ENCODE data around the gene ARHGEF2. TPM values are rescaled to one million over a fixed set of nuclear protein-coding genes. Genes with fewer than 3 reads are reported as not detected.

The ARHGEF2 gene
- total and polyA plus RNA-seq, 2 donors (not counting 1 experiment from before 2014, with no cell fraction given) = 103 to 276 TPM

- Histone ChIP-seq H3K4me1 (ENCODE audit: control insufficient read depth, extremely low read depth, insufficient read depth, low read length) (no peaks in the 10 kb centered on the region), H3K79me2 (ENCODE audit: control insufficient read depth, insufficient read depth, low read length) (no peaks in the 10 kb centered on the region), H2AFZ (ENCODE audit: low read length) (no peak overlapping the region), H3K9ac (ENCODE audit: insufficient read depth, low read length) (no peak overlapping the region), H3K27ac (ENCODE audit: insufficient read depth, low read length) (no peak overlapping the region), H3K4me3 (replicated peaks in 1 of 4; ENCODE audit: control extremely low read depth in 1 of 4, insufficient read depth in 1 of 4, low read depth in 3 of 4, low read length in 4 of 4) (no peak overlapping the region), H3K36me3 (ENCODE audit: control insufficient read depth, insufficient read depth, low read length) (peaks cover 26% of the 10 kb centered on the region), H4K20me1 (ENCODE audit: control insufficient read depth, extremely low read depth, insufficient read depth, low read length) (no peaks in the 10 kb centered on the region), H3K9me3 (ENCODE audit: control insufficient read depth, insufficient read depth, low read depth, low read length) (no peaks in the 10 kb centered on the region), H3K27me3 (ENCODE audit: control insufficient read depth, insufficient read depth, low read length) (no peaks in the 10 kb centered on the region), H3K4me2 (ENCODE audit: extremely low read depth, insufficient read depth, low read length) (no peak overlapping the region)
- TF ChIP-seq, protein P1, sequence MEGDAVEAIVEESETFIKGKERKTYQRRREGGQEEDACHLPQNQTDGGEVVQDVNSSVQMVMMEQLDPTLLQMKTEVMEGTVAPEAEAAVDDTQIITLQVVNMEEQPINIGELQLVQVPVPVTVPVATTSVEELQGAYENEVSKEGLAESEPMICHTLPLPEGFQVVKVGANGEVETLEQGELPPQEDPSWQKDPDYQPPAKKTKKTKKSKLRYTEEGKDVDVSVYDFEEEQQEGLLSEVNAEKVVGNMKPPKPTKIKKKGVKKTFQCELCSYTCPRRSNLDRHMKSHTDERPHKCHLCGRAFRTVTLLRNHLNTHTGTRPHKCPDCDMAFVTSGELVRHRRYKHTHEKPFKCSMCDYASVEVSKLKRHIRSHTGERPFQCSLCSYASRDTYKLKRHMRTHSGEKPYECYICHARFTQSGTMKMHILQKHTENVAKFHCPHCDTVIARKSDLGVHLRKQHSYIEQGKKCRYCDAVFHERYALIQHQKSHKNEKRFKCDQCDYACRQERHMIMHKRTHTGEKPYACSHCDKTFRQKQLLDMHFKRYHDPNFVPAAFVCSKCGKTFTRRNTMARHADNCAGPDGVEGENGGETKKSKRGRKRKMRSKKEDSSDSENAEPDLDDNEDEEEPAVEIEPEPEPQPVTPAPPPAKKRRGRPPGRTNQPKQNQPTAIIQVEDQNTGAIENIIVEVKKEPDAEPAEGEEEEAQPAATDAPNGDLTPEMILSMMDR (conservative IDR thresholded peaks at IDR 0.05 in 1 of 2, IDR thresholded peaks at IDR 0.05 in 1 of 2; ENCODE audit: low read depth in 1 of 2, low read length in 2 of 2) = no peak
- no peak for TF ChIP-seq EZH2 (IDR thresholded peaks at IDR 0.05; ENCODE audit: low read length, missing control alignments)
- no peak for DNase-seq (ENCODE audit: low read depth in 2 of 2)
Measured at GRCh38 chr1:155947292-155947691, 31.1 kb downstream of the ARHGEF2 start.

- H3K4me1 ChIP-seq (ENCODE audit: control insufficient read depth, extremely low read depth, insufficient read depth, low read length) = no peaks in the 10 kb centered on the region
- no peaks in the 10 kb centered on the region for H3K9me3 ChIP-seq (ENCODE audit: control insufficient read depth, insufficient read depth, low read depth, low read length)
- no peaks in the 10 kb centered on the region for H4K20me1 ChIP-seq (ENCODE audit: control insufficient read depth, extremely low read depth, insufficient read depth, low read length)
- H3K36me3 ChIP-seq (ENCODE audit: control insufficient read depth, insufficient read depth, low read length) = peaks cover 22% of the 10 kb centered on the region
- no peak overlapping the region for H3K9ac ChIP-seq (ENCODE audit: insufficient read depth, low read length)
- DNase-seq (ENCODE audit: low read depth in 2 of 2) = no peak
- no peak for TF ChIP-seq EZH2 (IDR thresholded peaks at IDR 0.05; ENCODE audit: low read length, missing control alignments)
- TF ChIP-seq, protein P1 (conservative IDR thresholded peaks at IDR 0.05 in 1 of 2, IDR thresholded peaks at IDR 0.05 in 1 of 2; ENCODE audit: low read depth in 1 of 2, low read length in 2 of 2) = no peak
- H3K27ac ChIP-seq (ENCODE audit: insufficient read depth, low read length) = no peak overlapping the region
- no peak overlapping the region for H3K4me2 ChIP-seq (ENCODE audit: extremely low read depth, insufficient read depth, low read length)
- no peaks in the 10 kb centered on the region for H3K27me3 ChIP-seq (ENCODE audit: control insufficient read depth, insufficient read depth, low read length)
- H3K4me3 ChIP-seq (replicated peaks in 1 of 4; ENCODE audit: control extremely low read depth in 1 of 4, insufficient read depth in 1 of 4, low read depth in 3 of 4, low read length in 4 of 4) = no peak overlapping the region
- H3K79me2 ChIP-seq (ENCODE audit: control insufficient read depth, insufficient read depth, low read length) = no peaks in the 10 kb centered on the region
- no peak overlapping the region for H2AFZ ChIP-seq (ENCODE audit: low read length)
Measured at GRCh38 chr1:155946633-155947219, 31.6 kb downstream of the ARHGEF2 start.

DNA sequence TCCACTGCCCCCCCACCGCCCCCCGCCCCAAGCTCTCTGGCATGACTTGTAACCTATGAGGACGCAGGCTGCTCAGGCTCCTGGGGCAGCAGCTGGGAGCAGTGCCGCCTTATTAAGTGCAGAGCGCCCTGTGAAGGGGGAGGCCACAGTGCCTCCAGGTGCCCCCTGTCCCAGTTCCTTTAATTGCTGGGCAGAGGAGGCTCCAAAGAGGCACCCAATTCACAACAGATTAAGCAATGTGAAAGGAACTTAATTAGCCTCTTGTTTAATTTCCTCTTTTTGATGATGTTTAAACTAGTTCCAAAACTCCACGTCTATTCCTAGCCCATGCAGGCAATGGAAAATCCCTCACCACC is 33.9 kb downstream of the ARHGEF2 start:
- Histone ChIP-seq H4K20me1 (ENCODE audit: control insufficient read depth, extremely low read depth, insufficient read depth, low read length) (no peaks in the 10 kb centered on the region), H3K79me2 (ENCODE audit: control insufficient read depth, insufficient read depth, low read length) (no peaks in the 10 kb centered on the region), H3K27ac (ENCODE audit: insufficient read depth, low read length) (no peak overlapping the region), H3K4me1 (ENCODE audit: control insufficient read depth, extremely low read depth, insufficient read depth, low read length) (peaks cover 3% of the 10 kb centered on the region), H2AFZ (ENCODE audit: low read length) (no peak overlapping the region), H3K4me2 (ENCODE audit: extremely low read depth, insufficient read depth, low read length) (no peak overlapping the region), H3K9me3 (ENCODE audit: control insufficient read depth, insufficient read depth, low read depth, low read length) (no peaks in the 10 kb centered on the region), H3K36me3 (ENCODE audit: control insufficient read depth, insufficient read depth, low read length) (peaks cover 5% of the 10 kb centered on the region), H3K4me3 (replicated peaks in 1 of 4; ENCODE audit: control extremely low read depth in 1 of 4, insufficient read depth in 1 of 4, low read depth in 3 of 4, low read length in 4 of 4) (no peak overlapping the region), H3K9ac (ENCODE audit: insufficient read depth, low read length) (no peak overlapping the region), H3K27me3 (ENCODE audit: control insufficient read depth, insufficient read depth, low read length) (no peaks in the 10 kb centered on the region)
- TF ChIP-seq, protein P1 (conservative IDR thresholded peaks at IDR 0.05 in 1 of 2, IDR thresholded peaks at IDR 0.05 in 1 of 2; ENCODE audit: low read depth in 1 of 2, low read length in 2 of 2) = no peak
- no peak for TF ChIP-seq EZH2 (IDR thresholded peaks at IDR 0.05; ENCODE audit: low read length, missing control alignments)
- DNase-seq (ENCODE audit: low read depth in 2 of 2) = peak in 1 of 2 donors; percentile 37

Data from fibroblast of lung (primary cell).